Kidney (tissue), 14 donors: ENCODE measurements around the gene NKIRAS2. TPM values are rescaled to one million over a fixed set of nuclear protein-coding genes. Genes with fewer than 3 reads are reported as not detected.

Experiments used
- DNase-seq, 5 donors: peaks; one replicate each; pipeline ENCODE4 v3.0.0-alpha.2; 2013 to 2020
- FAIRE-seq: peaks from 2 replicates; lab custom pipeline; 2012; peaks lifted over from hg19 to GRCh38; lab: Jason Lieb, UNC
- H3K27ac ChIP-seq, 2 donors: one replicate each; pipeline ENCODE4 v1.7.0; 2013; ENCODE audit warnings: low read depth in 2 of 2, low read length in 2 of 2, inconsistent platforms in 1 of 2
- H3K27me3 ChIP-seq: one replicate; pipeline ENCODE4 v1.7.1; 2013; ENCODE audit warnings: low read length, inconsistent platforms; ENCODE audit not compliant: control insufficient read depth, insufficient read depth
- H3K36me3 ChIP-seq, 3 donors: one replicate each; pipeline versions ENCODE4 v1.7.0 to v1.7.1; 2013; ENCODE audit warnings: low read length in 3 of 3, control low read depth in 1 of 3, inconsistent platforms in 1 of 3; ENCODE audit not compliant: insufficient read depth in 3 of 3, control insufficient read depth in 2 of 3
- H3K4me1 ChIP-seq, 3 donors: one replicate each; pipeline versions ENCODE4 v1.7.0 to v1.7.1; 2013; ENCODE audit warnings: low read length in 3 of 3, inconsistent platforms in 1 of 3, low read depth in 1 of 3; ENCODE audit not compliant: control insufficient read depth in 2 of 3, insufficient read depth in 2 of 3
- H3K4me3 ChIP-seq, 3 donors: one replicate each; pipeline versions ENCODE4 v1.7.0 to v1.8.1; 2013; ENCODE audit warnings: low read length in 3 of 3, control low read depth in 1 of 3, inconsistent platforms in 1 of 3
- H3K9ac ChIP-seq, 3 donors: one replicate each; pipeline versions ENCODE4 v1.7.0 to v1.7.1; 2013; ENCODE audit warnings: low read length in 3 of 3, control low read depth in 1 of 3, inconsistent platforms in 1 of 3
- H3K9me3 ChIP-seq, 3 donors: one replicate each; pipeline versions ENCODE4 v1.7.0 to v1.7.1; 2013; ENCODE audit warnings: low read length in 3 of 3, control low read depth in 1 of 3, inconsistent platforms in 1 of 3; ENCODE audit not compliant: control insufficient read depth in 2 of 3, insufficient read depth in 1 of 3
- intact Hi-C: fragments of 100-400 bp; cut with DNase I; formaldehyde crosslinking; loops from one replicate; pipeline ENCODE4 v1.11.1; 2022
- polyA plus RNA-seq: library from polyadenylated mRNA; stranded (reverse); fragments of 350-450 nt; fragmentation: Illumina TruSeq; extraction: RNeasy Lipid Tissue Mini Kit (QIAGEN cat#74804); gene quantifications from one replicate; pipeline ENCODE4 v1.2.3, GENCODE V29; 2014; ENCODE audit warnings: low read depth, low replicate concordance; ENCODE audit not compliant: insufficient read depth
- total RNA-seq: library from RNA; stranded (reverse); fragmentation: NEBNext Ultra II Directional; extraction: Animal tissue kit (Norgen Biotek cat#: 25700); gene quantifications from one replicate; pipeline ENCODE4 v1.2.1, GENCODE V29; 2021
- TF ChIP-seq, protein P1 (sequence below): IDR thresholded peaks from 3 replicates; pipeline ENCODE4 v1.5.1; 2012; ENCODE audit warnings: mild to moderate bottlenecking, moderate library complexity, borderline replicate concordance; ENCODE audit not compliant: insufficient read depth; ENCODE audit errors: extremely low read depth
- donor health status: control.
- donor health status: control.
- donor health status: control.
- donor health status: control.
- donor health status: control.
- donor health status: DM: yes; HTN: yes; CAD: no.
- donor health status: Normal renal cell carcinoma (clear cell type).

NKIRAS2 gene
- total and polyA plus RNA-seq, 2 donors from 2014 or later: 21.2 to 26.8 TPM

GRCh38 chr17:41984454-41984853 is 35.4 kb upstream of the NKIRAS2 start:
- peaks cover 23 to 60% (median 44%) of the 10 kb centered on the region in 3 donors for H3K36me3 ChIP-seq

DNA sequence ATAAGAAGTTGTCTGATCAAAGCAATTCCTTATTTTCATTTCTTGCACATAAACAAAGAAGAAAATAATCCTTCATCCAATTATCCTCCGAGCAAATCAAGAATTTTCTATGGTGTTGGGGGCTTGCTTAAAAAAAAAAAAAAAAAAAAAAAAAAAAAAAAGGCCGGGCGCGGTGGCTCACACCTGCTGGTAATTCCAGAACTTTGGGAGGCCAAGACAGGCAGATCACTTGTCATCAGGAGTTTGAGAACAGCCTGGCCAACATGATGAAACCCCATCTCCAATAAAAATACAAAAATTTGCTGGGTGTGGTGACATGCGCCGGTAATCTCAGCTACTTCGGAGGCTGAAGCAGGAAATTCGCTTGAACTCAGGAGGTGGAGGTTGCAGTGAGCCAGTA is 34.0 kb upstream of the NKIRAS2 start:
- Histone ChIP-seq H3K27me3 (no peaks in the 10 kb centered on the region), H3K4me3 (no peak overlapping the region), H3K36me3 (peaks cover 23 to 66% (median 45%) of the 10 kb centered on the region in 3 donors), H3K9me3 (no peaks in the 10 kb centered on the region), H3K9ac (no peak overlapping the region), H3K27ac (no peak overlapping the region), H3K4me1 (no peaks in the 10 kb centered on the region)
- peak in 1 of 5 donors; percentile 11 for DNase-seq
- intact Hi-C loops: no loop called here
- TF ChIP-seq, protein P1, sequence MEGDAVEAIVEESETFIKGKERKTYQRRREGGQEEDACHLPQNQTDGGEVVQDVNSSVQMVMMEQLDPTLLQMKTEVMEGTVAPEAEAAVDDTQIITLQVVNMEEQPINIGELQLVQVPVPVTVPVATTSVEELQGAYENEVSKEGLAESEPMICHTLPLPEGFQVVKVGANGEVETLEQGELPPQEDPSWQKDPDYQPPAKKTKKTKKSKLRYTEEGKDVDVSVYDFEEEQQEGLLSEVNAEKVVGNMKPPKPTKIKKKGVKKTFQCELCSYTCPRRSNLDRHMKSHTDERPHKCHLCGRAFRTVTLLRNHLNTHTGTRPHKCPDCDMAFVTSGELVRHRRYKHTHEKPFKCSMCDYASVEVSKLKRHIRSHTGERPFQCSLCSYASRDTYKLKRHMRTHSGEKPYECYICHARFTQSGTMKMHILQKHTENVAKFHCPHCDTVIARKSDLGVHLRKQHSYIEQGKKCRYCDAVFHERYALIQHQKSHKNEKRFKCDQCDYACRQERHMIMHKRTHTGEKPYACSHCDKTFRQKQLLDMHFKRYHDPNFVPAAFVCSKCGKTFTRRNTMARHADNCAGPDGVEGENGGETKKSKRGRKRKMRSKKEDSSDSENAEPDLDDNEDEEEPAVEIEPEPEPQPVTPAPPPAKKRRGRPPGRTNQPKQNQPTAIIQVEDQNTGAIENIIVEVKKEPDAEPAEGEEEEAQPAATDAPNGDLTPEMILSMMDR: no peak
- FAIRE-seq: no peak

More at GRCh38 chr17:41984454-41984853, 35.4 kb upstream of the NKIRAS2 start:
- no peak for FAIRE-seq
- Histone ChIP-seq H3K4me1 (no peaks in the 10 kb centered on the region), H3K9me3 (no peaks in the 10 kb centered on the region), H3K27me3 (no peaks in the 10 kb centered on the region), H3K4me3 (no peak overlapping the region), H3K9ac (no peak overlapping the region), H3K27ac (no peak overlapping the region)
- intact Hi-C loops: no loop called here
- peak in 1 of 5 donors; percentile 35 for DNase-seq
- TF ChIP-seq, protein P1: no peak

DNA sequence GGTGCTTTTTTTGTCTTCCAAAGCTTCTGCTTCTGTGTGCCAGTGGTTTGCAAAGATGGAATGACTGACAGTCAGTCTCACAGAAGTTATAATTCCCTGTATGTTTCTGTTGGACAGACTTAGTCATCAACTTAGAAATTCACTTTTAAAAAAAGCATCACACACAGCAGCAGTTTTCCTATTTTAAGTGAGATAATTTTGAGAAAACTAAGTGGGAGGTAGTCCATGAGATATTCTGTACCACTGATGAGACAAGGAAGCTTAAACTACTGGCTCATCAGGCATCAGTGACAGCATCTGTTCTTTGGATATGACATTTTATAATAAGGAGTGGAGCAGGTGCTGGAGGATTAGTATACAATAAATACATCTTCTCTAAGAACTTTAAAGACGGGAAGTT is 33.3 kb upstream of the NKIRAS2 start:
- no peaks in the 10 kb centered on the region for H3K4me1 ChIP-seq
- intact Hi-C loops: no loop called here
- TF ChIP-seq, protein P1: no peak
- H3K27ac ChIP-seq: no peak overlapping the region
- H3K36me3 ChIP-seq: peaks cover 24 to 67% (median 42%) of the 10 kb centered on the region in 3 donors
- no peak overlapping the region for H3K4me3 ChIP-seq
- DNase-seq (no peak), FAIRE-seq (no peak)
- no peaks in the 10 kb centered on the region for H3K27me3 ChIP-seq
- no peaks in the 10 kb centered on the region for H3K9me3 ChIP-seq
- H3K9ac ChIP-seq: no peak overlapping the region

- Histone ChIP-seq H3K27me3 (no peaks in the 10 kb centered on the region), H3K9ac (no peak overlapping the region), H3K4me3 (no peak overlapping the region), H3K9me3 (no peaks in the 10 kb centered on the region), H3K36me3 (peaks cover 24 to 68% (median 41%) of the 10 kb centered on the region in 3 donors), H3K27ac (no peak overlapping the region), H3K4me1 (no peaks in the 10 kb centered on the region)
- TF ChIP-seq, protein P1: no peak
- no peak for FAIRE-seq
- DNase-seq: no peak
- intact Hi-C loops: no loop called here
Measured at GRCh38 chr17:41987642-41988041, 32.2 kb upstream of the NKIRAS2 start.
